Ovary (tissue), 9 donors: ENCODE results near the gene BTRC. TPM values are rescaled to one million over a fixed set of nuclear protein-coding genes. Genes with fewer than 3 reads are reported as not detected.

ENCODE experiments used
- DNase-seq, 5 donors: peaks; one replicate each; pipeline ENCODE4 v3.0.0-alpha.2; 2019 to 2020
- H3K27ac ChIP-seq, 2 donors: fragments of 200-600 bp; one replicate each; pipeline versions ENCODE4 v1.5.1 to v1.8.0; 2019 to 2022
- H3K27me3 ChIP-seq: fragments of 200-600 bp; one replicate; pipeline ENCODE4 v1.8.0; 2022
- H3K36me3 ChIP-seq: fragments of 200-600 bp; sonication (generic); one replicate; pipeline ENCODE4 v1.5.1; 2019
- H3K4me1 ChIP-seq: one replicate; pipeline ENCODE4 v1.8.1; 2013; ENCODE audit warnings: mild to moderate bottlenecking, moderate library complexity; ENCODE audit not compliant: insufficient read depth
- H3K4me3 ChIP-seq: fragments of 200-600 bp; sonication (generic); one replicate; pipeline ENCODE4 v1.5.1; 2017
- H3K9me3 ChIP-seq, 2 donors: fragments of 200-600 bp in 1 of 2; sonication (generic) in 1 of 2; one replicate each; pipeline versions ENCODE4 v1.5.1 to v1.8.1; 2013 to 2019; ENCODE audit warnings: mild to moderate bottlenecking in 1 of 2, moderate library complexity in 1 of 2
- CTCF ChIP-seq, 3 donors: fragments of 450-650 bp in 2 of 3; fragments of 200-600 bp in 1 of 3; IDR thresholded peaks; one replicate each; pipeline versions ENCODE4 v1.5.1 to v1.8.0; 2016 to 2022; ENCODE audit warnings: antibody characterized with exemption in 3 of 3, mild to moderate bottlenecking in 1 of 3
- EP300 ChIP-seq: sonication (generic); formaldehyde crosslinking; IDR thresholded peaks from one replicate; pipeline ENCODE4 v1.6.1; 2017; ENCODE audit warnings: antibody characterized with exemption
- POLR2A ChIP-seq: fragments of 450-650 bp; IDR thresholded peaks from one replicate; pipeline ENCODE4 v1.6.1; 2017; ENCODE audit warnings: antibody characterized with exemption, mild to moderate bottlenecking, moderate library complexity
- WGBS, 3 donors: extraction: QIAGEN DNeasy Blood & Tissue Kit in 1 of 3; methylation state at CpG; one replicate each; pipeline versions ENCODE4 v1.1.5 to v1.1.7; 2013 to 2017; 5-methylcytosine and 5-hydroxymethylcytosine counted together
- intact Hi-C, 4 donors: fragments of 100-400 bp; cut with DNase I; formaldehyde crosslinking; loops; one replicate each; pipeline versions ENCODE4 v1.11.0 to v1.15.1; 2022 to 2023
- polyA plus RNA-seq, 2 donors: library from polyadenylated mRNA; stranded (reverse); fragments of 200-250 nt in 1 of 2; fragments of 350-450 nt in 1 of 2; fragmentation: Illumina TruSeq in 1 of 2; extraction: RNeasy Lipid Tissue Mini Kit (QIAGEN cat#74804) in 1 of 2; gene quantifications; one replicate each; pipeline ENCODE4 v1.2.3, GENCODE V29; 2013 to 2014
- total RNA-seq, 7 donors: library from RNA; depleted of rRNA in 2 of 7; stranded (reverse); fragments of >200 nt in 2 of 7; fragmentation: NEBNext Ultra II Directional in 3 of 7; extraction: Animal tissue kit (Norgen Biotek cat#: 25700) in 3 of 7; gene quantifications; one replicate each; pipeline versions ENCODE4 v1.1.0 to v1.2.4, GENCODE V29; 2016 to 2023
- donor health status: DM: no; HTN: no; CAD: no; lungs with moderate emphysema.
- donor health status: DM: no; HTN: no; CAD: no.
- donor health status: Bipolar disorder and iron deficiency.
- donor health status: DM: yes; HTN: yes; CAD: no.
- donor health status: DM: no; HTN: no; CAD: no.
- donor health status: DM: yes; HTN: yes; CAD: no.

BTRC gene
- total and polyA plus RNA-seq, 9 donors, result 7.2 to 31.4 (median 26.2) TPM

- TF ChIP-seq CTCF (IDR thresholded peaks at IDR 0.05) (no peak), EP300 (no peak), POLR2A (no peak)
- Histone ChIP-seq H3K9me3 (no peaks in the 10 kb centered on the region), H3K36me3 (no peaks in the 10 kb centered on the region), H3K4me3 (no peak overlapping the region), H3K27ac (no peak overlapping the region), H3K4me1 (peaks cover 2% of the 10 kb centered on the region), H3K27me3 (no peaks in the 10 kb centered on the region)
- WGBS, 3 donors, result 8 to 10% (median 9%) methylated on average over 20 to 25 of the region's 25 CpGs
- peak in 2 of 5 donors; percentile 23 to 38 for DNase-seq
- intact Hi-C loops, result no loop called here
Observed at GRCh38 chr10:101310529-101311184, 43.3 kb upstream of the BTRC start.

- intact Hi-C loops, result no loop called here
- H3K9me3 ChIP-seq, result no peaks in the 10 kb centered on the region
- no peak overlapping the region for H3K4me3 ChIP-seq
- TF ChIP-seq CTCF (IDR thresholded peaks at IDR 0.05) (no peak), POLR2A (no peak), EP300 (no peak)
- H3K27me3 ChIP-seq, result no peaks in the 10 kb centered on the region
- peak; percentile 22 to 61 (median 44) for DNase-seq
- WGBS, 3 donors, result 11 to 14% (median 12%) methylated on average over 15 of the region's 15 CpGs
- H3K4me1 ChIP-seq, result peaks cover 2% of the 10 kb centered on the region
- no peaks in the 10 kb centered on the region for H3K36me3 ChIP-seq
- no peak overlapping the region for H3K27ac ChIP-seq
Observed at GRCh38 chr10:101311185-101312066, 42.5 kb upstream of the BTRC start.

GRCh38 chr10:101319241-101319915, 34.6 kb upstream of the BTRC start:
- Histone ChIP-seq H3K4me3 (no peak overlapping the region), H3K27ac (no peak overlapping the region), H3K9me3 (no peaks in the 10 kb centered on the region), H3K36me3 (no peaks in the 10 kb centered on the region), H3K27me3 (no peaks in the 10 kb centered on the region), H3K4me1 (no peaks in the 10 kb centered on the region)
- 64 to 78% (median 70%) methylated on average over 3 of the region's 3 CpGs for WGBS, 3 donors
- intact Hi-C loops, result no loop called here
- DNase-seq, result no peak
- no peak for TF ChIP-seq EP300
- TF ChIP-seq POLR2A, result no peak
- TF ChIP-seq CTCF (IDR thresholded peaks at IDR 0.05), result no peak

GRCh38 chr10:101321073-101321472, 32.9 kb upstream of the BTRC start:
- Histone ChIP-seq H3K27me3 (no peaks in the 10 kb centered on the region), H3K4me3 (no peak overlapping the region), H3K9me3 (no peaks in the 10 kb centered on the region), H3K36me3 (no peaks in the 10 kb centered on the region), H3K4me1 (no peaks in the 10 kb centered on the region), H3K27ac (no peak overlapping the region)
- TF ChIP-seq POLR2A (no peak), CTCF (IDR thresholded peaks at IDR 0.05) (no peak), EP300 (no peak)
- intact Hi-C loops, result no loop called here
- WGBS, 3 donors, result 91 to 94% (median 92%) methylated on average over 4 of the region's 4 CpGs
- no peak for DNase-seq
